Fibroblast of skin of left biceps (primary cell): Measurements from ENCODE around the gene SLBP.
"Not testable (repeated sequence)": the region's sequence is repeated elsewhere in the genome, so short reads cannot be mapped to it uniquely, and the experiment has no call there.

Source experiments
- DNase-seq, 2 experiments: peaks; one replicate each; pipeline ENCODE4 v3.0.0-alpha.2; 2013; ENCODE audit warnings: low read depth in 2 of 2

Gene SLBP

GRCh38 chr4:1676605-1677525 is 35.3 kb downstream of the SLBP start:
- DNase-seq = no peak

- DNase-seq = no peak
These were observed 36.3 kb downstream of the SLBP start for GRCh38 chr4:1675802-1676137.

- no peak for DNase-seq
These were observed 36.9 kb downstream of the SLBP start for GRCh38 chr4:1675136-1675801.

GRCh38 chr4:1674682-1675081 is 37.4 kb downstream of the SLBP start:
- no peak for DNase-seq

GRCh38 chr4:1673671-1674070 is 38.4 kb downstream of the SLBP start:
- no peak for DNase-seq

- DNase-seq = not testable (repeated sequence)
These were observed 41.1 kb downstream of the SLBP start for GRCh38 chr4:1671011-1671410.

GRCh38 chr4:1670279-1670678 is 41.8 kb downstream of the SLBP start:
- no peak for DNase-seq

- no peak for DNase-seq
These were observed 42.3 kb downstream of the SLBP start for GRCh38 chr4:1669850-1670249.

GRCh38 chr4:1669270-1669669 is 42.8 kb downstream of the SLBP start:
- DNase-seq = no peak

- no peak for DNase-seq
These were observed 43.7 kb downstream of the SLBP start for GRCh38 chr4:1668488-1668840.

GRCh38 chr4:1667273-1667672 is 44.8 kb downstream of the SLBP start:
- no peak for DNase-seq

GRCh38 chr4:1666391-1666790 is 45.7 kb downstream of the SLBP start:
- DNase-seq = no peak

- DNase-seq = no peak
These were observed 48.0 kb downstream of the SLBP start for GRCh38 chr4:1664141-1664540.

- DNase-seq = no peak
These were observed 48.6 kb downstream of the SLBP start for GRCh38 chr4:1663549-1663948.

- DNase-seq = no peak
These were observed 50.4 kb downstream of the SLBP start for GRCh38 chr4:1661695-1662094.

GRCh38 chr4:1660948-1661677 is 51.0 kb downstream of the SLBP start:
- no peak for DNase-seq

- no peak for DNase-seq
These were observed 52.7 kb downstream of the SLBP start for GRCh38 chr4:1659104-1660043.

- no peak for DNase-seq
These were observed 53.5 kb downstream of the SLBP start for GRCh38 chr4:1658581-1658980.

- DNase-seq = no peak
These were observed 54.0 kb downstream of the SLBP start for GRCh38 chr4:1658146-1658545.

- no peak for DNase-seq
These were observed 55.1 kb downstream of the SLBP start for GRCh38 chr4:1656986-1657385.

- DNase-seq = no peak
These were observed 56.0 kb downstream of the SLBP start for GRCh38 chr4:1656132-1656531.

GRCh38 chr4:1655676-1656075 is 56.4 kb downstream of the SLBP start:
- DNase-seq = no peak
